HCT116 (cell line): ENCODE data around the gene SFTPB. TPM values are rescaled to one million over a fixed set of nuclear protein-coding genes. Genes with fewer than 3 reads are reported as not detected.

Experiments
- ATAC-seq: fragments of 200-7000 bp; cut with Tn5 transposase; 2 replicates; pipeline ENCODE4 v1.9.1; 2020; ENCODE audit warnings: mild to moderate bottlenecking, moderate library complexity
- BruUV-seq: library from RNA; stranded (reverse); fragments of 400-500 nt; replicated peaks from 2 replicates; lab custom pipeline; 2021; lab: Mats Ljungman, UMichigan
- CTCF ChIA-PET: fragments of 300-600 bp; sonication (Branson Sonifier 250); formaldehyde crosslinking; loops from one replicate; lab custom pipeline; 2021; ENCODE audit warnings: antibody characterized with exemption; lab: Charles Lee
- POLR2A ChIA-PET: fragments of 300-600, 350-600 bp; sonication (Branson Sonifier 250); formaldehyde crosslinking; loops from one replicate; lab custom pipeline; 2021; ENCODE audit warnings: antibody characterized with exemption; lab: Charles Lee
- RAD21 ChIA-PET, 2 experiments: fragments of 300-600 bp; sonication (Branson Sonifier 250); formaldehyde crosslinking; loops; one replicate each; lab custom pipeline; 2023; ENCODE audit warnings: low total read pairs in 2 of 2; ENCODE audit not compliant: uncharacterized antibody in 2 of 2, unreplicated experiment in 2 of 2, low non-redundant PET in 1 of 2; lab: Charles Lee
- DNase-seq: peaks from one replicate; pipeline ENCODE4 v3.0.0-alpha.2; 2010; ENCODE audit warnings: low read depth, low spot score
- H2AFZ ChIP-seq: fragments of 200-600 bp; shearing (Covaris generic), sonication (generic); 2 replicates; pipeline ENCODE4 v1.6.1; 2017; ENCODE audit warnings: low read depth, mixed run types, mixed read lengths, antibody characterized with exemption, low read length; ENCODE audit not compliant: poor library complexity, severe bottlenecking
- H3K27ac ChIP-seq: 2 replicates; pipeline ENCODE4 v1.5.1; 2012; ENCODE audit warnings: low read depth, low read length
- H3K27me3 ChIP-seq: fragments of 200-600 bp; sonication (generic); 2 replicates; pipeline ENCODE4 v1.6.1; 2016; ENCODE audit warnings: mixed run types, low read length, mixed read lengths; ENCODE audit not compliant: insufficient read depth
- H3K36me3 ChIP-seq, 2 experiments: fragments of 200-500 bp in 1 of 2; fragments of 200-600 bp in 1 of 2; sonication (Bioruptor generic) in 1 of 2; sonication (generic) in 1 of 2; 2 replicates each; pipeline versions ENCODE4 v1.5.1 to v1.6.1; 2014 to 2016; ENCODE audit warnings: low read length in 2 of 2, inconsistent platforms in 1 of 2, mixed read lengths in 1 of 2, mixed run types in 1 of 2; ENCODE audit not compliant: insufficient read depth in 2 of 2, control insufficient read depth in 1 of 2
- H3K4me1 ChIP-seq, 2 experiments: fragments of 200-600 bp in 1 of 2; sonication (generic) in 1 of 2; 2 replicates each; pipeline versions ENCODE4 v1.5.1 to v1.6.1; 2012 to 2017; ENCODE audit warnings: low read length in 2 of 2, inconsistent platforms in 1 of 2, mild to moderate bottlenecking in 1 of 2, mixed read lengths in 1 of 2, mixed run types in 1 of 2, moderate library complexity in 1 of 2; ENCODE audit not compliant: insufficient read depth in 2 of 2, control insufficient read depth in 1 of 2
- H3K4me2 ChIP-seq: fragments of 200-600 bp; sonication (generic); 2 replicates; pipeline ENCODE4 v1.6.1; 2017; ENCODE audit warnings: mixed run types, low read length, mixed read lengths
- H3K4me3 ChIP-seq, 2 experiments: fragments of 200-600 bp in 1 of 2; sonication (generic) in 1 of 2; replicated peaks in 1 of 2; 2 replicates each; pipeline ENCODE4 v1.5.1; 2011 to 2016; ENCODE audit warnings: low read length in 2 of 2, control low read depth in 1 of 2, low read depth in 1 of 2, mild to moderate bottlenecking in 1 of 2, mixed read lengths in 1 of 2, mixed run types in 1 of 2
- H3K79me2 ChIP-seq: fragments of 200-600 bp; sonication (generic); 2 replicates; pipeline ENCODE4 v1.6.1; 2017; ENCODE audit warnings: mild to moderate bottlenecking, mixed run types, low read length, moderate library complexity, mixed read lengths; ENCODE audit not compliant: insufficient read depth
- H3K9ac ChIP-seq: fragments of 200-600 bp; sonication (generic); 2 replicates; pipeline ENCODE4 v1.6.1; 2016; ENCODE audit warnings: low read length, mixed read lengths
- H3K9me2 ChIP-seq: fragments of 200-600 bp; sonication (generic), shearing (Covaris generic); 2 replicates; pipeline ENCODE4 v1.6.1; 2017; ENCODE audit warnings: mixed run types, mild to moderate bottlenecking, moderate library complexity; ENCODE audit not compliant: insufficient read depth
- H3K9me3 ChIP-seq, 2 experiments: fragments of 200-500 bp in 1 of 2; fragments of 200-600 bp in 1 of 2; sonication (Bioruptor generic) in 1 of 2; sonication (generic) in 1 of 2; 2 replicates each; pipeline ENCODE4 v1.6.1; 2014 to 2017; ENCODE audit warnings: low read length in 2 of 2, mixed read lengths in 2 of 2, inconsistent platforms in 1 of 2, low read depth in 1 of 2, mild to moderate bottlenecking in 1 of 2, mixed run types in 1 of 2, moderate library complexity in 1 of 2; ENCODE audit not compliant: control insufficient read depth in 1 of 2, insufficient read depth in 1 of 2
- H4K20me1 ChIP-seq: fragments of 200-600 bp; sonication (generic), shearing (Covaris generic); 2 replicates; pipeline ENCODE4 v1.6.1; 2017; ENCODE audit warnings: mixed run types, mild to moderate bottlenecking, moderate library complexity; ENCODE audit not compliant: insufficient read depth
- ELF1 ChIP-seq: IDR thresholded peaks from 2 replicates; pipeline ENCODE4 v1.6.1; 2012; ENCODE audit warnings: low read depth, borderline replicate concordance
- EZH2 ChIP-seq: fragments of 200-600 bp; sonication (generic); IDR thresholded peaks from 2 replicates; pipeline ENCODE4 v1.6.1; 2017; ENCODE audit warnings: antibody characterized with exemption, mixed run types
- FOSL1 ChIP-seq: IDR thresholded peaks from 2 replicates; pipeline ENCODE4 v1.6.1; 2012; ENCODE audit warnings: low read depth
- JUND ChIP-seq: IDR thresholded peaks from 2 replicates; pipeline ENCODE4 v1.6.1; 2012
- POLR2A ChIP-seq: IDR thresholded peaks from 2 replicates; pipeline ENCODE4 v1.7.0; 2011; ENCODE audit warnings: borderline replicate concordance; ENCODE audit not compliant: insufficient read depth, insufficient read length; ENCODE audit errors: extremely low read depth
- POLR2AphosphoS5 ChIP-seq: IDR thresholded peaks from 2 replicates; pipeline ENCODE4 v1.6.1; 2011; ENCODE audit warnings: mild to moderate bottlenecking, low read depth, low read length, moderate library complexity
- RAD21 ChIP-seq: IDR thresholded peaks from 2 replicates; pipeline ENCODE4 v1.6.1; 2012; ENCODE audit warnings: low read depth, mild to moderate bottlenecking
- SIN3A ChIP-seq: IDR thresholded peaks from 2 replicates; pipeline ENCODE4 v1.6.1; 2012; ENCODE audit warnings: low read depth
- SP1 ChIP-seq: IDR thresholded peaks from 2 replicates; pipeline ENCODE4 v1.6.1; 2012; ENCODE audit warnings: low read depth
- SRF ChIP-seq: IDR thresholded peaks from 2 replicates; pipeline ENCODE4 v1.6.1; 2012; ENCODE audit warnings: low read depth
- TCF7L2 ChIP-seq: IDR thresholded peaks from 2 replicates; pipeline ENCODE4 v1.7.0; 2011; ENCODE audit warnings: borderline replicate concordance, inconsistent platforms; ENCODE audit not compliant: insufficient read depth, insufficient read length; ENCODE audit errors: extremely low read depth
- YY1 ChIP-seq: IDR thresholded peaks from 2 replicates; pipeline ENCODE4 v1.6.1; 2011; ENCODE audit warnings: low read length, low read depth, moderate library complexity, mild to moderate bottlenecking; ENCODE audit not compliant: insufficient replicate concordance; ENCODE audit errors: extremely low read depth
- intact Hi-C: fragments of 100-400 bp; cut with micrococcal nuclease; formaldehyde crosslinking; loops from 2 replicates; pipeline ENCODE4 v1.10.0; 2022
- total RNA-seq: library from RNA; stranded (reverse); gene quantifications from one replicate; pipeline ENCODE4 v1.2.1, GENCODE V29; 2021; ENCODE audit not compliant: unreplicated experiment
- TF ChIP-seq, protein P1 (sequence below): IDR thresholded peaks from 2 replicates; pipeline ENCODE4 v1.6.1; 2011; ENCODE audit warnings: mild to moderate bottlenecking, low read length, moderate library complexity; ENCODE audit not compliant: insufficient replicate concordance; ENCODE audit errors: extremely low read depth
- TF ChIP-seq, protein P2 (sequence below), 3 experiments: fragments of 200-600 bp in 1 of 3; sonication (generic) in 1 of 3; IDR thresholded peaks in 2 of 3; conservative IDR thresholded peaks in 1 of 3; 2 replicates each; pipeline ENCODE4 v1.5.1; 2012 to 2017; ENCODE audit warnings: low read depth in 2 of 3, low read length in 2 of 3, antibody characterized with exemption in 1 of 3, borderline replicate concordance in 1 of 3, control low read depth in 1 of 3, mild to moderate bottlenecking in 1 of 3, mixed read lengths in 1 of 3, mixed run types in 1 of 3, moderate library complexity in 1 of 3; ENCODE audit not compliant: insufficient read depth in 1 of 3
- TF ChIP-seq, protein P3 (sequence below): IDR thresholded peaks from 2 replicates; pipeline ENCODE4 v1.6.1; 2012; ENCODE audit warnings: low read depth

SFTPB gene
- total RNA-seq, 1 experiment from 2014 or later: 13.3 TPM

DNA sequence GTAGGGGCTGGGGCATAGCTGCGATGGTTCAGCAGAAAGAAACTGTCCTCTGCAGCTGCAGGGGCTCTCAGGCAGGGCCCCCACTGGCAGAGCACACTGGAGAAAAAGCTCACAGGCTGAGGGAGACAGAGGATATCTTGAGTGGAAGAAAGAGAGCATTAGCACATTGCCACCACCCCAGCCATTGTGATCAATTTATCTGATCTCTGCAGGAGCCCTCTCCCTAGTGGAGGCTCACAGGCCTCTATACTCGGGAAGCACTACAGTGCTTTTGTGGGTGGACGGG lies 801 bp upstream of the SFTPB start (continued):
- TF ChIP-seq, protein P1, sequence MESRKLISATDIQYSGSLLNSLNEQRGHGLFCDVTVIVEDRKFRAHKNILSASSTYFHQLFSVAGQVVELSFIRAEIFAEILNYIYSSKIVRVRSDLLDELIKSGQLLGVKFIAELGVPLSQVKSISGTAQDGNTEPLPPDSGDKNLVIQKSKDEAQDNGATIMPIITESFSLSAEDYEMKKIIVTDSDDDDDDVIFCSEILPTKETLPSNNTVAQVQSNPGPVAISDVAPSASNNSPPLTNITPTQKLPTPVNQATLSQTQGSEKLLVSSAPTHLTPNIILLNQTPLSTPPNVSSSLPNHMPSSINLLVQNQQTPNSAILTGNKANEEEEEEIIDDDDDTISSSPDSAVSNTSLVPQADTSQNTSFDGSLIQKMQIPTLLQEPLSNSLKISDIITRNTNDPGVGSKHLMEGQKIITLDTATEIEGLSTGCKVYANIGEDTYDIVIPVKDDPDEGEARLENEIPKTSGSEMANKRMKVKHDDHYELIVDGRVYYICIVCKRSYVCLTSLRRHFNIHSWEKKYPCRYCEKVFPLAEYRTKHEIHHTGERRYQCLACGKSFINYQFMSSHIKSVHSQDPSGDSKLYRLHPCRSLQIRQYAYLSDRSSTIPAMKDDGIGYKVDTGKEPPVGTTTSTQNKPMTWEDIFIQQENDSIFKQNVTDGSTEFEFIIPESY: no peak
- TF ChIP-seq, protein P2, sequence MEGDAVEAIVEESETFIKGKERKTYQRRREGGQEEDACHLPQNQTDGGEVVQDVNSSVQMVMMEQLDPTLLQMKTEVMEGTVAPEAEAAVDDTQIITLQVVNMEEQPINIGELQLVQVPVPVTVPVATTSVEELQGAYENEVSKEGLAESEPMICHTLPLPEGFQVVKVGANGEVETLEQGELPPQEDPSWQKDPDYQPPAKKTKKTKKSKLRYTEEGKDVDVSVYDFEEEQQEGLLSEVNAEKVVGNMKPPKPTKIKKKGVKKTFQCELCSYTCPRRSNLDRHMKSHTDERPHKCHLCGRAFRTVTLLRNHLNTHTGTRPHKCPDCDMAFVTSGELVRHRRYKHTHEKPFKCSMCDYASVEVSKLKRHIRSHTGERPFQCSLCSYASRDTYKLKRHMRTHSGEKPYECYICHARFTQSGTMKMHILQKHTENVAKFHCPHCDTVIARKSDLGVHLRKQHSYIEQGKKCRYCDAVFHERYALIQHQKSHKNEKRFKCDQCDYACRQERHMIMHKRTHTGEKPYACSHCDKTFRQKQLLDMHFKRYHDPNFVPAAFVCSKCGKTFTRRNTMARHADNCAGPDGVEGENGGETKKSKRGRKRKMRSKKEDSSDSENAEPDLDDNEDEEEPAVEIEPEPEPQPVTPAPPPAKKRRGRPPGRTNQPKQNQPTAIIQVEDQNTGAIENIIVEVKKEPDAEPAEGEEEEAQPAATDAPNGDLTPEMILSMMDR (IDR thresholded peaks at IDR 0.05 in 2 of 3, conservative IDR thresholded peaks at IDR 0.05 in 1 of 3; ENCODE audit: borderline replicate concordance in 1 of 3, insufficient read depth in 1 of 3, low read depth in 2 of 3, low read length in 2 of 3): no peak
- no peak for TF ChIP-seq SP1
- TF ChIP-seq ELF1: no peak
- no peak for TF ChIP-seq RAD21
- no peak for TF ChIP-seq YY1

DNA sequence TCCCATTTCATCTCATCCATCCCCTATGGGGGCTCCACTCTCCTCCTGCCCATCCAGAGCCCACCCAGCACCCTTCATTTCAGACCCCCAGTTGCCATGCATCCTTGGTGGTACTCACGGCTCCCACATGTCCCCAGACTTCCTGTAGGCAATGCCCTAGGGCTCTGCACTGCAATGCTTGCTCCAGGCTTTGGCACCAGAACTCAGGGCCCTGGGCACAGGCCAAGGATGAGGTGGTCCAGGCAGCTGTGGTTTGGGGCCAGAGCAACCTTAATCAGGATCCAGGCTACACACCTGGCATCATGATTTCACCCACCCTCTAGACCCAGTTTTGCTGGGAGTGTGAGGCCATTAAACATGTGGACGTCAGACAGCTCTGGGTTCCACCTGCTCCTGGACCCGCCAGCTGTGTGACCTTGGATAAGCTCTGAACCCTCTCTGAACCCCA lies 414 bp downstream of the SFTPB start:
- Histone ChIP-seq H3K9me2 (no peaks in the 10 kb centered on the region), H3K9me3 (no peaks in the 10 kb centered on the region), H3K27ac (no peak overlapping the region), H4K20me1 (no peaks in the 10 kb centered on the region), H2AFZ (no peak overlapping the region), H3K36me3 (no peaks in the 10 kb centered on the region), H3K27me3 (no peaks in the 10 kb centered on the region), H3K4me3 (no peak overlapping the region), H3K4me2 (no peak overlapping the region), H3K9ac (no peak overlapping the region), H3K4me1 (peaks cover 0 to 8% of the 10 kb centered on the region in 2 experiments; a peak in 1 of 4 replicates), H3K79me2 (no peaks in the 10 kb centered on the region)
- ATAC-seq: no peak
- DNase-seq: no peak
- BruUV-seq: no TSS peak
- ChIA-PET POLR2A (no interaction called here), CTCF (interaction anchor here (1.6 kb wide), 1 partner anchor 31 kb away, joined by 5 read pairs; no protein-coding TSS in a partner anchor), RAD21 (no interaction called here)
- intact Hi-C loops: no loop called here
- TF ChIP-seq POLR2AphosphoS5: no peak
- TF ChIP-seq POLR2A: no peak
- TF ChIP-seq JUND: no peak
- no peak for TF ChIP-seq TCF7L2
- no peak for TF ChIP-seq SRF
- no peak for TF ChIP-seq EZH2
- no peak for TF ChIP-seq FOSL1
- TF ChIP-seq SIN3A: no peak
- no peak for TF ChIP-seq YY1
- TF ChIP-seq, protein P3, sequence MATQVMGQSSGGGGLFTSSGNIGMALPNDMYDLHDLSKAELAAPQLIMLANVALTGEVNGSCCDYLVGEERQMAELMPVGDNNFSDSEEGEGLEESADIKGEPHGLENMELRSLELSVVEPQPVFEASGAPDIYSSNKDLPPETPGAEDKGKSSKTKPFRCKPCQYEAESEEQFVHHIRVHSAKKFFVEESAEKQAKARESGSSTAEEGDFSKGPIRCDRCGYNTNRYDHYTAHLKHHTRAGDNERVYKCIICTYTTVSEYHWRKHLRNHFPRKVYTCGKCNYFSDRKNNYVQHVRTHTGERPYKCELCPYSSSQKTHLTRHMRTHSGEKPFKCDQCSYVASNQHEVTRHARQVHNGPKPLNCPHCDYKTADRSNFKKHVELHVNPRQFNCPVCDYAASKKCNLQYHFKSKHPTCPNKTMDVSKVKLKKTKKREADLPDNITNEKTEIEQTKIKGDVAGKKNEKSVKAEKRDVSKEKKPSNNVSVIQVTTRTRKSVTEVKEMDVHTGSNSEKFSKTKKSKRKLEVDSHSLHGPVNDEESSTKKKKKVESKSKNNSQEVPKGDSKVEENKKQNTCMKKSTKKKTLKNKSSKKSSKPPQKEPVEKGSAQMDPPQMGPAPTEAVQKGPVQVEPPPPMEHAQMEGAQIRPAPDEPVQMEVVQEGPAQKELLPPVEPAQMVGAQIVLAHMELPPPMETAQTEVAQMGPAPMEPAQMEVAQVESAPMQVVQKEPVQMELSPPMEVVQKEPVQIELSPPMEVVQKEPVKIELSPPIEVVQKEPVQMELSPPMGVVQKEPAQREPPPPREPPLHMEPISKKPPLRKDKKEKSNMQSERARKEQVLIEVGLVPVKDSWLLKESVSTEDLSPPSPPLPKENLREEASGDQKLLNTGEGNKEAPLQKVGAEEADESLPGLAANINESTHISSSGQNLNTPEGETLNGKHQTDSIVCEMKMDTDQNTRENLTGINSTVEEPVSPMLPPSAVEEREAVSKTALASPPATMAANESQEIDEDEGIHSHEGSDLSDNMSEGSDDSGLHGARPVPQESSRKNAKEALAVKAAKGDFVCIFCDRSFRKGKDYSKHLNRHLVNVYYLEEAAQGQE: no peak
